ENCODE results near the gene ACE. TPM values are rescaled to one million over a fixed set of nuclear protein-coding genes. Genes with fewer than 3 reads are reported as not detected.

Gene ACE
- total RNA-seq, 1 experiment from 2014 or later = 9.1 TPM

DNA sequence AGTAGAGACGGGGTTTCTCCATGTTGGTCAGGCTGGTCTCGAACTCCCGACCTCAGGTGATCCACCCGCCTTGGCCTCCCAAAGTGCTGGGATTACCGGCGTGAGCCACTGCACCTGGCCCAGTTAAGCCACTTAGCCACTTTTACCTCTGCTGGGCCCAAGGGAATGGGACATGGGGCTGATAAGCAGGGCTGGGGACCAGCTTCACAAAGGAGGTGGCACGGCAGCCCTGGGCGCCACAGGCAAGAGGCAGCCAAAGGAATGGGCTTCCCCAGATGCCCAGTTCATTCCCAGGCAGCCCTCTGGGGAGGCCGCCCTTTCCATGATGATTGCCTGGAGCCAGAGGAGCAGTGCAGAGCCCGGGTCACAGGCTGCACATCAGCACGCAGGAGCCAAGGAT, 25.7 kb upstream of the ACE start:
- Histone ChIP-seq H3K79me2 (ENCODE audit: low read length) (no peaks in the 10 kb centered on the region), H2AFZ (ENCODE audit: low read length) (no peak overlapping the region), H3F3A (ENCODE audit: low read length, unreplicated experiment) (no peaks in the 10 kb centered on the region), H3K27me3 (ENCODE audit: low read length) (no peaks in the 10 kb centered on the region), H3K36me3 (ENCODE audit: low read depth, low read length) (no peaks in the 10 kb centered on the region), H3K9me2 (replicated peaks; ENCODE audit: low read length) (no peaks in the 10 kb centered on the region), H4K20me1 (ENCODE audit: low read length) (no peaks in the 10 kb centered on the region), H3K4me1 (ENCODE audit: insufficient read depth, low read length) (peaks cover 27% of the 10 kb centered on the region), H3K27ac (ENCODE audit: low read length) (no peak overlapping the region), H3K9ac (ENCODE audit: low read length) (no peak overlapping the region), H3K9me3 (ENCODE audit: low read length) (no peaks in the 10 kb centered on the region), H3K4me3 (ENCODE audit: low read length) (no peak overlapping the region), H3K4me2 (ENCODE audit: low read length) (no peak overlapping the region)
- ATAC-seq (no peak), DNase-seq (no peak)
- CTCF ChIA-PET = interaction anchor here (1.6 kb wide), 1 partner anchor 27 kb away, joined by 7 read pairs; no protein-coding TSS in a partner anchor
- TF ChIP-seq, protein P1, sequence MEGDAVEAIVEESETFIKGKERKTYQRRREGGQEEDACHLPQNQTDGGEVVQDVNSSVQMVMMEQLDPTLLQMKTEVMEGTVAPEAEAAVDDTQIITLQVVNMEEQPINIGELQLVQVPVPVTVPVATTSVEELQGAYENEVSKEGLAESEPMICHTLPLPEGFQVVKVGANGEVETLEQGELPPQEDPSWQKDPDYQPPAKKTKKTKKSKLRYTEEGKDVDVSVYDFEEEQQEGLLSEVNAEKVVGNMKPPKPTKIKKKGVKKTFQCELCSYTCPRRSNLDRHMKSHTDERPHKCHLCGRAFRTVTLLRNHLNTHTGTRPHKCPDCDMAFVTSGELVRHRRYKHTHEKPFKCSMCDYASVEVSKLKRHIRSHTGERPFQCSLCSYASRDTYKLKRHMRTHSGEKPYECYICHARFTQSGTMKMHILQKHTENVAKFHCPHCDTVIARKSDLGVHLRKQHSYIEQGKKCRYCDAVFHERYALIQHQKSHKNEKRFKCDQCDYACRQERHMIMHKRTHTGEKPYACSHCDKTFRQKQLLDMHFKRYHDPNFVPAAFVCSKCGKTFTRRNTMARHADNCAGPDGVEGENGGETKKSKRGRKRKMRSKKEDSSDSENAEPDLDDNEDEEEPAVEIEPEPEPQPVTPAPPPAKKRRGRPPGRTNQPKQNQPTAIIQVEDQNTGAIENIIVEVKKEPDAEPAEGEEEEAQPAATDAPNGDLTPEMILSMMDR (conservative IDR thresholded peaks at IDR 0.05; ENCODE audit: low read depth, low read length) = no peak
- TF ChIP-seq EZH2phosphoT487 (IDR thresholded peaks at IDR 0.05; ENCODE audit: borderline replicate concordance, low read length) (no peak), EZH2 (IDR thresholded peaks at IDR 0.05; ENCODE audit: low read length, unreplicated experiment) (no peak)
- POLR2A ChIA-PET (ENCODE audit: unreplicated experiment) = no interaction called here
- intact Hi-C loops (cut with micrococcal nuclease) = no loop called here
- BruUV-seq (replicated peaks) = no TSS peak

DNA sequence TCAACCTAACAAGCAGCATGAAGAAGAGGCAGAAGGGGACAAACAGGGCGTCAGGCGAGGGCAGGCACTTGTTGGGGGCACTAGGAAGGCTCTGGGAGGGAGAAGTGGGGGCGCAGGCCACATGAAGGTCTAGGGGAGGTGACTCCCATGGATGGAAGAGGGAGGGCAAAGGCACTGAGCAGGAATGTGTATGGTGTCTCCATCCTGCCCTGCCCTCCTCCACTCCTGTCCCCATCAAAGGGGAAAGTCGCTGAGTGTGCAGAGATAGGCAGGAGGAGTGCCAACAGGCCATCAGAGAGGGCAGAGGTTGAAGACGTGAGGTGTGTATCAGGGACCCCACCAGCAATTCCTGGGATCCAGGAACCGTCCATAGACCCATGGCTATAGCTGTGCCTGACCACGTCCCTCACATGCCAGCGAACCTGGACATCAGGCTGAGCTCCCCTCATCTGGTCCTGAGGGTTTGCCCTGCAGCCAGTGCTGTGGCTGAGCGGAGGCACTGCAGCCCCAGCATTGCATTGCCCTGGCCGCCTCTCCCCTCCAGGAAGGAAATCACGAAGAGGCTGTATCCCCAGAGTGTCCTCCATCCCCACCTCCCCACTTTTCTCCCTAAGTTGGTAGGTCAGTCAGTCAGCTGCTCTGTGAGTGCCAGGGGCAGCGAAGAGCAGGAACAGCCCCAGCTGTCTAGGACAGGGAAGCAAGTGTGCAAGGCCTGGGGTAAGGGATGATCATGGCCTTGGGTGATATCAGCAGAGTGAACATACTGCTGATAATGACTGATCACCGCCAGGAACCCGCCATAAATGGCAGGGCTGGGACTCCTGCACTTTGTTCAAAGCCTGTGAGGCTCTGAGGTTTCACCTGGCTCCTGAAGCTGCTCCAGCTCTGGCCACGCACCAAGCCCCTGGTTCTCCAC, 24.6 kb upstream of the ACE start:
- POLR2A ChIA-PET (ENCODE audit: unreplicated experiment) = no interaction called here

More for the DNA sequence above, 24.6 kb upstream of the ACE start:
- TF ChIP-seq EZH2 (IDR thresholded peaks at IDR 0.05; ENCODE audit: low read length, unreplicated experiment) (no peak), EZH2phosphoT487 (IDR thresholded peaks at IDR 0.05; ENCODE audit: borderline replicate concordance, low read length) (no peak)
- TF ChIP-seq, protein P1 (conservative IDR thresholded peaks at IDR 0.05; ENCODE audit: low read depth, low read length) = no peak
- no TSS peak for BruUV-seq (replicated peaks)
- no peak overlapping the region for H2AFZ ChIP-seq (ENCODE audit: low read length)
- intact Hi-C loops (cut with micrococcal nuclease) = no loop called here
- no peak overlapping the region for H3K9ac ChIP-seq (ENCODE audit: low read length)
- no peaks in the 10 kb centered on the region for H3K79me2 ChIP-seq (ENCODE audit: low read length)
- no peaks in the 10 kb centered on the region for H3K36me3 ChIP-seq (ENCODE audit: low read depth, low read length)
- ATAC-seq (no peak), DNase-seq (no peak)
- no peaks in the 10 kb centered on the region for H3F3A ChIP-seq (ENCODE audit: low read length, unreplicated experiment)
- no peak overlapping the region for H3K27ac ChIP-seq (ENCODE audit: low read length)
- CTCF ChIA-PET = no interaction called here
- no peaks in the 10 kb centered on the region for H4K20me1 ChIP-seq (ENCODE audit: low read length)
- no peak overlapping the region for H3K4me3 ChIP-seq (ENCODE audit: low read length)
- no peaks in the 10 kb centered on the region for H3K9me3 ChIP-seq (ENCODE audit: low read length)
- no peaks in the 10 kb centered on the region for H3K9me2 ChIP-seq (replicated peaks; ENCODE audit: low read length)
- H3K4me1 ChIP-seq (ENCODE audit: insufficient read depth, low read length) = peaks cover 17% of the 10 kb centered on the region
- no peak overlapping the region for H3K4me2 ChIP-seq (ENCODE audit: low read length)
- no peaks in the 10 kb centered on the region for H3K27me3 ChIP-seq (ENCODE audit: low read length)

Measured in PC-3 (cell line).